ENCODE results near the gene CDC25C. TPM values are rescaled to one million over a fixed set of nuclear protein-coding genes. Genes with fewer than 3 reads are reported as not detected.

The CDC25C gene
- total and polyA plus RNA-seq, 9 of the 15 experiments (the other 6 are each of a cell fraction or from before 2014, with no cell fraction given) = 19.1 to 63.7 (median 31.9) TPM

DNA sequence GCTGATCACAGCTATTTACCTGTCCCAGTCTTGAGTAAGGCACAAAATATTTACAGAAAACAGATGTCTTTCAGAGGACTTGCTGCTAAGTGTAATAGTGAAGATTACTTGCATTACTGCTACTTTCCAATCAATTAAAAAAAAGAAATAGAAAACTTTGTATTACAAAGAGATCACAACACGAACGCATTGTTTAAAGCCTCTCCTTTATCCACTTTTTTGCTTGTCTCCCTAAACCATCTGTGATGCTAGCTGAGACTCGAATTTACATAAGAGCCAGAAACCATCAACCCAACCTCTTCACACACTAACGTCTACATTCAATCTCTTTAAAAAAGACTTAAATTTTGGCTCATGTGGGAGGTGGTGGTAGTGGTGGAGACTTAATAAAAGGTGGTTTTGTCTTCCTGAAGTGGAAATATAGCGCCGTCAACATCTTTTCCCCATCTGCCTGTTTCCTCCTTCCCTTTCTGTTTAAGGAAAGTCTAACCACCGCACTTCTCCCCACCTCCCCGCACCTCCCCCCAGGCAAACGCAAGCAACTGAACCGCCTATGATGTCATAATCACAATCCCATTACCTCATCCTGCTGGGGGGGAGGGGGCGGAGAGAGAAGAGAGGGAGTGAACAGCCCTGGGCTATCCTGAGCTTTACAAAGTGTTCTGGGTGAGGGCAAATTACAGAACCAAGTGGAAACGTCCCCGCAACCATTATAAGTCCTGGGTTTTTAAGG lies 5.5 kb upstream of the CDC25C start (continued):
- no peak for TF ChIP-seq ZNF212 (CRISPR knock-in tag; IDR thresholded peaks at IDR 0.05)
- TF ChIP-seq ZNF318 (IDR thresholded peaks at IDR 0.05; ENCODE audit: borderline replicate concordance in 1 of 2, low read depth in 1 of 2) = peak in 1 of 2 experiments; percentile 91; a peak in 2 of 4 replicates
- TF ChIP-seq PHB2 (IDR thresholded peaks at IDR 0.05; ENCODE audit: low read depth) = no peak
- peak; percentile 60 for TF ChIP-seq CXXC5 (CRISPR knock-in tag; IDR thresholded peaks at IDR 0.05)
- TF ChIP-seq ZNF217 (CRISPR knock-in tag; IDR thresholded peaks at IDR 0.05) = no peak
- TF ChIP-seq RBM22 (IDR thresholded peaks at IDR 0.05; ENCODE audit: low read depth, low read length, poor library complexity, severe bottlenecking) = no peak
- TF ChIP-seq SNAPC5 (CRISPR knock-in tag; IDR thresholded peaks at IDR 0.05) = no peak
- no peak for TF ChIP-seq CBFB (CRISPR knock-in tag; IDR thresholded peaks at IDR 0.05)
- no peak for TF ChIP-seq ZNF551 (CRISPR knock-in tag; IDR thresholded peaks at IDR 0.05)
- TF ChIP-seq, protein P1, sequence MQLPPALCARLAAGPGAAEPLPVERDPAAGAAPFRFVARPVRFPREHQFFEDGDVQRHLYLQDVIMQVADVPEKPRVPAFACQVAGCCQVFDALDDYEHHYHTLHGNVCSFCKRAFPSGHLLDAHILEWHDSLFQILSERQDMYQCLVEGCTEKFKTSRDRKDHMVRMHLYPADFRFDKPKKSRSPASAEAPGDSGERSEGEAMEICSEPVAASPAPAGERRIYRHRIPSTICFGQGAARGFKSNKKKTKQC (CRISPR knock-in tag; IDR thresholded peaks at IDR 0.05) = no peak
- no peak for TF ChIP-seq FOXP4 (CRISPR knock-in tag; IDR thresholded peaks at IDR 0.05; ENCODE audit: borderline replicate concordance)
- no peak for TF ChIP-seq NR3C1 (CRISPR knock-in tag; IDR thresholded peaks at IDR 0.05)
- TF ChIP-seq SOX6 (IDR thresholded peaks at IDR 0.05) = peak; percentile 60; the same call in 1 of the 2 replicates
- TF ChIP-seq HSF4 (CRISPR knock-in tag; IDR thresholded peaks at IDR 0.05; ENCODE audit: borderline replicate concordance) = no peak
- TF ChIP-seq, protein P2, sequence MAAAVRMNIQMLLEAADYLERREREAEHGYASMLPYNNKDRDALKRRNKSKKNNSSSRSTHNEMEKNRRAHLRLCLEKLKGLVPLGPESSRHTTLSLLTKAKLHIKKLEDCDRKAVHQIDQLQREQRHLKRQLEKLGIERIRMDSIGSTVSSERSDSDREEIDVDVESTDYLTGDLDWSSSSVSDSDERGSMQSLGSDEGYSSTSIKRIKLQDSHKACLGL (CRISPR knock-in tag; IDR thresholded peaks at IDR 0.05; ENCODE audit: borderline replicate concordance, poor library complexity, severe bottlenecking) = no peak
- TF ChIP-seq TCF3 (CRISPR knock-in tag; IDR thresholded peaks at IDR 0.05) = no peak

All from K562 (cell line).